Erythroblast (primary cell): ENCODE measurements around the gene ADH5.

ENCODE experiments used
- GATA1 ChIP-seq: IDR thresholded peaks from 2 replicates; pipeline ENCODE4 v1.6.1; 2011; ENCODE audit warnings: low read depth, mild to moderate bottlenecking, control low read depth, low read length, moderate library complexity
- POLR2A ChIP-seq: IDR thresholded peaks from 2 replicates; pipeline ENCODE4 v1.6.1; 2011; ENCODE audit warnings: mild to moderate bottlenecking, low read length

DNA sequence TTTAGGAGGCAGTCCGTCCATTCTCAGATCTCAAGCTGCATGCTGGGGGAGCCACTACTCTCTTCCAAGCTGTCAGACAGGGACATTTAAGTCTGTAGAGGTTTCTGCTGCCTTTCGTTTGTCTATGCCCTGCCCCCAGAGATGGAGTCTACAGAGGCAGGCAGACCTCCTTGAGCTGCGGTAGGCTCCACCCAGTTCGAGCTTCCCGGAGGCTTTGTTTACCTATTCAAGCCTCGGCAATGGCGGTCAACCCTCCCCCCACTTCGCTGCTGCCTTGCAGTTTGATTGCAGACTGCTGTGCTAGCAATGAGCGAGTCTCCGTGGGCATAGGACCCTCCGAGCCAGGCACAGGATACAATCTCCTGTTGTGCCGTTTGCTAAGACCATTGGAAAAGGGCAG, 10.7 kb upstream of the ADH5 start:
- TF ChIP-seq POLR2A (no peak), GATA1 (no peak)
